Choroid plexus epithelial cell (primary cell): Measurements from ENCODE around the gene LAMC1.
"Not testable (repeated sequence)": the region's sequence is repeated elsewhere in the genome, so short reads cannot be mapped to it uniquely, and the experiment has no call there.

Source experiments
- DNase-seq: peaks from one replicate; pipeline ENCODE4 v3.0.0-alpha.2; 2010; ENCODE audit warnings: low read depth
- H3K4me3 ChIP-seq: 2 replicates; pipeline ENCODE4 v1.5.1; 2011; ENCODE audit warnings: low read depth, mild to moderate bottlenecking, control low read depth, low read length, moderate library complexity
- TF ChIP-seq, protein P1 (sequence below): conservative IDR thresholded peaks from 2 replicates; pipeline ENCODE4 v1.5.1; 2011; ENCODE audit warnings: low read depth, mild to moderate bottlenecking, control low read depth, inconsistent platforms, low read length, moderate library complexity

Gene LAMC1

GRCh38 chr1:183070923-183071618 lies 47.9 kb downstream of the LAMC1 start:
- DNase-seq = peak; percentile 77
- H3K4me3 ChIP-seq = no peak overlapping the region
- TF ChIP-seq, protein P1, sequence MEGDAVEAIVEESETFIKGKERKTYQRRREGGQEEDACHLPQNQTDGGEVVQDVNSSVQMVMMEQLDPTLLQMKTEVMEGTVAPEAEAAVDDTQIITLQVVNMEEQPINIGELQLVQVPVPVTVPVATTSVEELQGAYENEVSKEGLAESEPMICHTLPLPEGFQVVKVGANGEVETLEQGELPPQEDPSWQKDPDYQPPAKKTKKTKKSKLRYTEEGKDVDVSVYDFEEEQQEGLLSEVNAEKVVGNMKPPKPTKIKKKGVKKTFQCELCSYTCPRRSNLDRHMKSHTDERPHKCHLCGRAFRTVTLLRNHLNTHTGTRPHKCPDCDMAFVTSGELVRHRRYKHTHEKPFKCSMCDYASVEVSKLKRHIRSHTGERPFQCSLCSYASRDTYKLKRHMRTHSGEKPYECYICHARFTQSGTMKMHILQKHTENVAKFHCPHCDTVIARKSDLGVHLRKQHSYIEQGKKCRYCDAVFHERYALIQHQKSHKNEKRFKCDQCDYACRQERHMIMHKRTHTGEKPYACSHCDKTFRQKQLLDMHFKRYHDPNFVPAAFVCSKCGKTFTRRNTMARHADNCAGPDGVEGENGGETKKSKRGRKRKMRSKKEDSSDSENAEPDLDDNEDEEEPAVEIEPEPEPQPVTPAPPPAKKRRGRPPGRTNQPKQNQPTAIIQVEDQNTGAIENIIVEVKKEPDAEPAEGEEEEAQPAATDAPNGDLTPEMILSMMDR = no peak

DNA sequence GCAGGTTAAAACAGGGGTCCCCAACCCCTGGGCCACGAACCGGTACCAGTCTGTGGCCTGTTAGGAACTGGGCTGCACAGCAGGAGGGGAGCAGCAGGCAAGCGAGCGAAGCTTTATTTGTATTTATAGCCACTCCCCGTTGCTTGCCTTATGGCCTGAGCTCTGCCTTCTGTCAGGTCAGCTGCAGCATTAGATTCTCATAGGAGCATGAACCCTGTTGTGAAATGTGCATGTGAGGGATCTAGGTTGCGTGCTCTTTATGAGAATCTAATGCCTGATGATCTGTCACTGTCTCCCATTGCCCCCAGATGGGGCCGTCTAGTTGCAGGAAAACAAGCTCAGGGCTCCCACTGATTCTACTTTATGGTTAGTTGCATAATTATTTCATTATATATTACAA lies 49.4 kb downstream of the LAMC1 start:
- DNase-seq = peak; percentile 51
- H3K4me3 ChIP-seq = not testable (repeated sequence)

DNA sequence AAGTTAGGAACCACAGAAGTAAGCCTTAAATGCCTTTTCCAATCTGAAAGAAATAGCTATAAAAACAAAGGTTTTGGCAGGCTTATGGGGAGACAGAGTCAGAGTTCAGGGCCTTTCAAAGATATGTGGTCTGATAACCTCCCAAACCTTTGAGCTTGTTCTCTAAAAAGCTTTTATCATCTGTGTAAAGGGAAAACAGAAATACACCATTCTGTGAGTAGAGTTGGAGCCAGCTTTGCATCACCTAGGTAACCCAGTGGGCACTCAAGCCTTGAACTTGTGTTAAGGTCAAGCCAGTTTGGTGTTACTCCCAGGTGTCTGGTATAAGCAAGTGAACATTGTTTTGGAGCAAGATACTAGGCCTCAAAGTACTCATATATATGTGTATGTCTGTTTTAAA lies 50.1 kb downstream of the LAMC1 start:
- H3K4me3 ChIP-seq = no peak overlapping the region
- no peak for DNase-seq
- TF ChIP-seq, protein P1 = no peak

- H3K4me3 ChIP-seq = no peak overlapping the region
- no peak for DNase-seq
- TF ChIP-seq, protein P1 = no peak
Observed at GRCh38 chr1:183074215-183074614, 51.0 kb downstream of the LAMC1 start.

- peak; percentile 30 for DNase-seq
- H3K4me3 ChIP-seq = no peak overlapping the region
- TF ChIP-seq, protein P1 = no peak
Observed at GRCh38 chr1:183075861-183076260, 52.6 kb downstream of the LAMC1 start.

GRCh38 chr1:183077097-183077496 lies 53.9 kb downstream of the LAMC1 start:
- H3K4me3 ChIP-seq = no peak overlapping the region
- no peak for DNase-seq
- TF ChIP-seq, protein P1 = no peak

DNA sequence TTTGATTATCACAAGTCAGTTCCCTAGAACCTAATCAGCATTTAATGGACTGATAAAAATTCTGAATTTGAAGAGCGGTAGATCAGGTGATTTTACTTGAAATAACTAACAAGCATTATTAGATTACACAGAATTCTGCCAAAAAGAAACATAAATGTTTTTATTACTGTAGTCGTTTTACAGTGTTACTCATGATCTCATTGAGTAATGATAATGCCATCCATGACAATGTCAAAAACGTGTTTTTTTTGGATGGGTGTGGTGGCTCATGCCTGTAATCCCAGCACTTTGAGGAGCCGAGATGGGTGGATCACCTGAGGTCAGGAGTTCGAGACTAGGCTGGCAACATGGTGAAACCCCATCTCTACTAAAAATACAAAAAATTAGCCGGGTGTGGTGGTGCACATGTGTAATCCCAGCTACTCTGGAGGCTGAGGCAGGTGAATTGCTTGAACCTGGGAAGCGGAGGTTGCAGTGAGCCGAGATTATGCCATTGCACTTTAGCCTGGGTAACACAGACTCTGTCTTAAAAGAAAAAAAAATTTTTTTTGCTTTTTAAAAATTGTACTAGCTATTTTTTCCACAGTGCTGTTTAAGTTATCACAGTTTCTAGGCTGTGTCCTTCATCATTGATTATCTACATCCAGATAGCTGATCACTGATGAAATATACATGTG lies 56.6 kb downstream of the LAMC1 start:
- no peak for DNase-seq
- no peak overlapping the region for H3K4me3 ChIP-seq
- TF ChIP-seq, protein P1 = no peak
